Measurements from ENCODE around the gene PHF5A.

GRCh38 chr22:41470886-41471285 is 2.4 kb upstream of the PHF5A start:
- no peak for TF ChIP-seq CTCF (IDR thresholded peaks at IDR 0.05; ENCODE audit: low read length)
- TF ChIP-seq EZH2 (optimal IDR thresholded peaks at IDR 0.05; ENCODE audit: low read depth, low read length) = no peak

Measured in MM.1S (cell line).